ENCODE data around the gene FTO. TPM values are rescaled to one million over a fixed set of nuclear protein-coding genes. Genes with fewer than 3 reads are reported as not detected.

Gene FTO
- polyA plus RNA-seq, 3 donors = 16.8 to 51.0 (median 37.7) TPM

GRCh38 chr16:54126907-54127306 lies 423.0 kb downstream of the FTO start:
- H4K20me1 ChIP-seq (ENCODE audit: insufficient read depth, low read length) = no peaks in the 10 kb centered on the region
- Mint-ChIP-seq H3K27me3 (ENCODE audit: low read depth in 3 of 3) (peaks cover 1 to 3% (median 2%) of the 10 kb centered on the region in 3 donors), H3K9me3 (peaks cover 0 to 5% (median 3%) of the 10 kb centered on the region in 7 donors), H3K4me3 (no peak overlapping the region), H3K36me3 (no peaks in the 10 kb centered on the region), H3K27ac (no peak overlapping the region), H3K4me1 (peaks cover 21% of the 10 kb centered on the region)
- H3K79me2 ChIP-seq (ENCODE audit: insufficient read depth, low read length) = no peaks in the 10 kb centered on the region
- H3K36me3 ChIP-seq (replicated peaks in 1 of 2; ENCODE audit: control insufficient read depth in 1 of 2, insufficient read depth in 2 of 2, low read length in 2 of 2) = no peaks in the 10 kb centered on the region
- H3K4me3 ChIP-seq (replicated peaks in 1 of 3; ENCODE audit: low read depth in 2 of 3, low read length in 3 of 3) = no peak overlapping the region
- TF ChIP-seq CTCF (IDR thresholded peaks at IDR 0.05) = no peak
- H3K9me3 ChIP-seq (replicated peaks in 1 of 2; ENCODE audit: control insufficient read depth in 1 of 2, insufficient read depth in 1 of 2, low read length in 2 of 2) = no peaks in the 10 kb centered on the region
- WGBS (ENCODE audit: insufficient coverage) = 77% methylated on average over 4 of the region's 4 CpGs
- no peak overlapping the region for H2AFZ ChIP-seq (ENCODE audit: insufficient read depth, low read depth, low read length, poor library complexity, severe bottlenecking)
- intact Hi-C loops (cut with micrococcal nuclease) = no loop called here
- no peak overlapping the region for H3K9ac ChIP-seq (ENCODE audit: insufficient read depth, low read length, poor library complexity, severe bottlenecking)
- H3K4me1 ChIP-seq (ENCODE audit: control insufficient read depth in 1 of 2, insufficient read depth in 2 of 2, low read length in 2 of 2) = peaks cover 4 to 11% of the 10 kb centered on the region in 2 donors
- no peaks in the 10 kb centered on the region for H3K27me3 ChIP-seq (ENCODE audit: control insufficient read depth in 2 of 2, insufficient read depth in 2 of 2, low read length in 2 of 2)
- H3K4me2 ChIP-seq (replicated peaks; ENCODE audit: extremely low read depth, low read length, poor library complexity, severe bottlenecking) = no peak overlapping the region
- no peak for DNase-seq
- no peak overlapping the region for H3K27ac ChIP-seq (ENCODE audit: low read depth in 1 of 2, low read length in 2 of 2)

GRCh38 chr16:54128629-54129234 lies 424.8 kb downstream of the FTO start:
- no peak overlapping the region for H3K27ac Mint-ChIP-seq
- H2AFZ ChIP-seq (ENCODE audit: insufficient read depth, low read depth, low read length, poor library complexity, severe bottlenecking) = no peak overlapping the region

More at GRCh38 chr16:54128629-54129234, 424.8 kb downstream of the FTO start:
- Histone ChIP-seq H3K4me2 (replicated peaks; ENCODE audit: extremely low read depth, low read length, poor library complexity, severe bottlenecking) (no peak overlapping the region), H3K27me3 (ENCODE audit: control insufficient read depth in 2 of 2, insufficient read depth in 2 of 2, low read length in 2 of 2) (no peaks in the 10 kb centered on the region), H3K79me2 (ENCODE audit: insufficient read depth, low read length) (no peaks in the 10 kb centered on the region), H3K9ac (ENCODE audit: insufficient read depth, low read length, poor library complexity, severe bottlenecking) (no peak overlapping the region), H3K9me3 (replicated peaks in 1 of 2; ENCODE audit: control insufficient read depth in 1 of 2, insufficient read depth in 1 of 2, low read length in 2 of 2) (no peaks in the 10 kb centered on the region), H3K4me1 (ENCODE audit: control insufficient read depth in 1 of 2, insufficient read depth in 2 of 2, low read length in 2 of 2) (peaks cover 4 to 11% of the 10 kb centered on the region in 2 donors), H4K20me1 (ENCODE audit: insufficient read depth, low read length) (no peaks in the 10 kb centered on the region), H3K4me3 (replicated peaks in 1 of 3; ENCODE audit: low read depth in 2 of 3, low read length in 3 of 3) (no peak overlapping the region), H3K36me3 (replicated peaks in 1 of 2; ENCODE audit: control insufficient read depth in 1 of 2, insufficient read depth in 2 of 2, low read length in 2 of 2) (no peaks in the 10 kb centered on the region), H3K27ac (ENCODE audit: low read depth in 1 of 2, low read length in 2 of 2) (no peak overlapping the region)
- peaks cover 19% of the 10 kb centered on the region for H3K4me1 Mint-ChIP-seq
- intact Hi-C loops (cut with micrococcal nuclease) = no loop called here
- H3K36me3 Mint-ChIP-seq = no peaks in the 10 kb centered on the region
- DNase-seq = no peak
- peak overlapping the region in 1 of 2 donors; percentile 32 for H3K4me3 Mint-ChIP-seq
- TF ChIP-seq CTCF (IDR thresholded peaks at IDR 0.05) = no peak
- peaks cover 1 to 3% (median 2%) of the 10 kb centered on the region in 3 donors for H3K27me3 Mint-ChIP-seq (ENCODE audit: low read depth in 3 of 3)
- H3K9me3 Mint-ChIP-seq = peaks cover 0 to 5% (median 3%) of the 10 kb centered on the region in 7 donors
- no CpG with 5 or more reads among the region's 5 CpGs for WGBS (ENCODE audit: insufficient coverage)

All from CD14-positive monocyte (primary cell).